GM23248 (cell line): Measurements from ENCODE around the gene SRRM5. TPM values are rescaled to one million over a fixed set of nuclear protein-coding genes. Genes with fewer than 3 reads are reported as not detected.
"Not testable (repeated sequence)": the region's sequence is repeated elsewhere in the genome, so short reads cannot be mapped to it uniquely, and the experiment has no call there.

Source experiments
- DNase-seq: peaks from one replicate; pipeline ENCODE4 v3.0.0-alpha.2; 2015
- H2AFZ ChIP-seq: fragments of 200-600 bp; sonication (generic); 2 replicates; pipeline ENCODE4 v1.6.1; 2016; ENCODE audit warnings: antibody characterized with exemption
- H3F3A ChIP-seq: fragments of 200-600 bp; sonication (generic); 2 replicates; pipeline ENCODE4 v1.6.1; 2016; ENCODE audit warnings: mild to moderate bottlenecking, antibody characterized with exemption, mixed run types; ENCODE audit not compliant: insufficient read depth
- H3K27ac ChIP-seq: fragments of 200-600 bp; sonication (generic); 2 replicates; pipeline ENCODE4 v1.5.1; 2016; ENCODE audit warnings: mild to moderate bottlenecking
- H3K27me3 ChIP-seq: fragments of 200-600 bp; sonication (generic); replicated peaks from 2 replicates; pipeline ENCODE4 v1.6.1; 2016; ENCODE audit warnings: mild to moderate bottlenecking; ENCODE audit not compliant: insufficient read depth
- H3K36me3 ChIP-seq: fragments of 200-600 bp; sonication (generic); 2 replicates; pipeline ENCODE4 v1.6.1; 2016; ENCODE audit warnings: low read depth, mild to moderate bottlenecking
- H3K4me1 ChIP-seq: fragments of 200-600 bp; sonication (generic); 2 replicates; pipeline ENCODE4 v1.6.1; 2016; ENCODE audit warnings: mild to moderate bottlenecking; ENCODE audit not compliant: insufficient read depth
- H3K4me2 ChIP-seq: fragments of 200-600 bp; sonication (generic); one replicate; pipeline ENCODE4 v1.6.1; 2016; ENCODE audit warnings: mild to moderate bottlenecking; ENCODE audit not compliant: unreplicated experiment
- H3K4me3 ChIP-seq: fragments of 200-600 bp; sonication (generic); 2 replicates; pipeline ENCODE4 v1.5.1; 2016; ENCODE audit warnings: mild to moderate bottlenecking
- H3K79me2 ChIP-seq: fragments of 200-600 bp; sonication (generic); 2 replicates; pipeline ENCODE4 v1.6.1; 2016; ENCODE audit warnings: mild to moderate bottlenecking; ENCODE audit not compliant: insufficient read depth
- H3K9ac ChIP-seq: fragments of 200-600 bp; sonication (generic); 2 replicates; pipeline ENCODE4 v1.6.1; 2016; ENCODE audit warnings: mild to moderate bottlenecking
- H3K9me2 ChIP-seq: fragments of 200-600 bp; sonication (generic); 2 replicates; pipeline ENCODE4 v1.6.1; 2016; ENCODE audit warnings: mixed run types, mild to moderate bottlenecking, moderate library complexity; ENCODE audit not compliant: insufficient read depth
- H3K9me3 ChIP-seq: fragments of 200-600 bp; sonication (generic); one replicate; pipeline ENCODE4 v1.6.1; 2017; ENCODE audit warnings: low read depth
- H4K20me1 ChIP-seq: fragments of 200-600 bp; sonication (generic); 2 replicates; pipeline ENCODE4 v1.6.0; 2016; ENCODE audit not compliant: insufficient read depth
- EZH2 ChIP-seq: fragments of 200-600 bp; sonication (generic); IDR thresholded peaks from 2 replicates; pipeline ENCODE4 v1.6.1; 2018; ENCODE audit warnings: antibody characterized with exemption, mild to moderate bottlenecking; ENCODE audit not compliant: insufficient read depth, poor library complexity, severe bottlenecking
- EZH2phosphoT487 ChIP-seq: fragments of 200-600 bp; sonication (generic); IDR thresholded peaks from 2 replicates; pipeline ENCODE4 v1.6.1; 2018; ENCODE audit warnings: antibody characterized with exemption, moderate library complexity, mild to moderate bottlenecking, low read depth; ENCODE audit not compliant: insufficient read depth
- WGBS, 2 experiments: methylation state at CpG; one replicate each; pipeline ENCODE4 v1.1.6; 2015 to 2017; ENCODE audit warnings: low lambda C conversion rate in 2 of 2, low coverage in 1 of 2; ENCODE audit errors: missing lambda C conversion rate in 2 of 2; 5-methylcytosine and 5-hydroxymethylcytosine counted together
- in situ Hi-C: fragments of 300-500 bp; cut with MboI; formaldehyde crosslinking; loops from 2 replicates; pipeline ENCODE4 v1.15.0; 2020
- polyA plus RNA-seq: library from polyadenylated mRNA; unstranded; fragments of >200 nt; fragmentation: Nextera tagmentation; extraction: Ambion mirVana; gene quantifications from 2 replicates; pipeline ENCODE4 v1.2.1, GENCODE V29; 2016
- total RNA-seq: library from RNA; depleted of rRNA; stranded (reverse); fragments of >200 nt; shearing (Covaris generic); gene quantifications from 2 replicates; pipeline ENCODE4 v1.2.3, GENCODE V29; 2014

SRRM5 gene
- total and polyA plus RNA-seq, 2 experiments from 2014 or later = not detected

DNA sequence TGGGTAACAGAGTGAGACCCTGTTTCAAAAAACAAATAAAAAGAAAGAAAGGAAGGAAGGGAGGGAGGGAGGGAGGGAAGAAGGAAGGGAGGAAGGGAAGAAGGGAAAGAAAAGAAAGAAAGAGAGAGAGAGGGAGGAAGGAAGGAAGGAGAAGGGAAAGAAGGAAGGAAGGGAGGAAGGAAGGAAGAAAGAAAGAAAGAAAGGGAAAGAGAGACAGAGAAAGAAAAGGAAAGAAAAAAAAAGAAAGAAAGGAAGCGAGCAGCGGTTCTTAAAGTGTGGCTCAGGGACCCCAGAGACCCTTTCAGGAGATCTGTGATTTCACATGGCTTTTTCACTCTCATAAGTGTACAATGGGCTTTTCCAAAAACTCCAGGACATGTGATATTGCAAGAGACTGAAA, 37.6 kb downstream of the SRRM5 start:
- H3K27me3 ChIP-seq = no peaks in the 10 kb centered on the region
- H3K9ac ChIP-seq = no peak overlapping the region
- in situ Hi-C loops = no loop called here
- no peak for TF ChIP-seq EZH2phosphoT487
- TF ChIP-seq EZH2 = no peak
- H3K79me2 ChIP-seq = no peaks in the 10 kb centered on the region
- H3K27ac ChIP-seq = no peak overlapping the region
- no peak for DNase-seq
- no peaks in the 10 kb centered on the region for H3K4me1 ChIP-seq
- H3K9me3 ChIP-seq = no peaks in the 10 kb centered on the region
- no peak overlapping the region for H3K4me2 ChIP-seq
- no peak overlapping the region for H3K4me3 ChIP-seq
- H4K20me1 ChIP-seq = no peaks in the 10 kb centered on the region
- H3F3A ChIP-seq = peaks cover 29% of the 10 kb centered on the region
- H3K9me2 ChIP-seq = no peaks in the 10 kb centered on the region
- peaks cover 38% of the 10 kb centered on the region for H3K36me3 ChIP-seq
- no peak overlapping the region for H2AFZ ChIP-seq
- WGBS, 2 experiments = 92 to 100% methylated on average over 2 of the region's 2 CpGs

DNA sequence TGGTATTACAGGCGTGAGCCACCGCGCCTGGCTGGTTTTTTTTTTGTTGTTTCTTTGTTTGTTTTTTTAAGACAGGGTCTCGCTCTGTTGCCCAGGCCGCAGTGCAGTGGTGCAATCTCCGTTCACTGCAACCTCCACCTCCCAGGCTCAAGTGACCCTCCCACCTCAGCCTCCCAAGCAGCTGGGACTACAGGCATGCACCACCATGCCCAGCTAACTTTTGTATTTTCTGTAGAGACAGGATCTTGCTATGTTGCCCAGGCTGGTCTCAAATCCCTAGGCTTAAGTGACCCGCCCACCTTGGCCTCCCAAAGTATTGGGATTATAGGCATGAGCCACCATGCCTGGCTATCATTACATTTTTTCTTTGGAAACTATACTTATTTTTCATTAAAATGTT, 38.4 kb downstream of the SRRM5 start:
- H3K4me2 ChIP-seq, H3K9ac ChIP-seq, H3K79me2 ChIP-seq, H3K9me2 ChIP-seq, H3K4me1 ChIP-seq, H4K20me1 ChIP-seq, in situ Hi-C loops, H3K27ac ChIP-seq, H3K4me3 ChIP-seq, H2AFZ ChIP-seq, DNase-seq, H3K27me3 ChIP-seq, H3K9me3 ChIP-seq: not testable (repeated sequence)
- 95% methylated on average over 4 to 7 of the region's 7 CpGs for WGBS, 2 experiments
- peaks cover 29% of the 10 kb centered on the region for H3F3A ChIP-seq
- peaks cover 41% of the 10 kb centered on the region for H3K36me3 ChIP-seq

- Histone ChIP-seq H3K27me3 (no peaks in the 10 kb centered on the region), H3K27ac (no peak overlapping the region), H2AFZ (peak overlapping the region; percentile 81), H3K9me3 (no peaks in the 10 kb centered on the region), H3K9me2 (no peaks in the 10 kb centered on the region), H3K9ac (peak overlapping the region; percentile 43), H3K4me1 (no peaks in the 10 kb centered on the region), H3K36me3 (peaks cover 42% of the 10 kb centered on the region), H3K4me2 (peak overlapping the region; percentile 32), H3F3A (peaks cover 20% of the 10 kb centered on the region), H3K4me3 (no peak overlapping the region), H3K79me2 (no peaks in the 10 kb centered on the region), H4K20me1 (no peaks in the 10 kb centered on the region)
- WGBS, 2 experiments = 56 to 65% methylated on average over 14 of the region's 14 CpGs
- TF ChIP-seq EZH2 (no peak), EZH2phosphoT487 (no peak)
- in situ Hi-C loops = no loop called here
- DNase-seq = peak; percentile 78
These were observed 40.1 kb downstream of the SRRM5 start for GRCh38 chr19:43651758-43652545.

DNA sequence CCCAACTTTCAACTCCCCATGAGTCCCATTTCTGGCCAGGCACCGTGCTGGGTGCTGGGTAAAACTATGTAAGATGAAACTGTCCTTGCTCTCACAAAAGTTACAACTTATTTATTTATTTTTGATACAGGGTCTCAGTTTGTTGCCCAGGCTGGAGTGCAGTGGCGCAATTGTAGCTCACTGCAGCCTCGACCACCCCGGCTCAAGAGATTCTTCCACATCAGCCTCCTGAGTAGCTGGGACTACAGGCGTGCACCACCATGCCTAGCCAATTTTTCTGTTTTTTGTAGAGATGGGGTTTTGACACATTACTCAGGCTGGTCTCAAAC, 40.6 kb downstream of the SRRM5 start:
- no peaks in the 10 kb centered on the region for H3K27me3 ChIP-seq
- H3F3A ChIP-seq = peaks cover 14% of the 10 kb centered on the region
- H3K36me3 ChIP-seq = peaks cover 37% of the 10 kb centered on the region
- no peak overlapping the region for H3K9ac ChIP-seq
- H3K4me3 ChIP-seq = no peak overlapping the region
- no peaks in the 10 kb centered on the region for H3K9me3 ChIP-seq
- no peak overlapping the region for H3K27ac ChIP-seq
- DNase-seq = no peak
- TF ChIP-seq EZH2 (no peak), EZH2phosphoT487 (no peak)
- 90% methylated on average over 5 of the region's 5 CpGs for WGBS, 2 experiments
- no peak overlapping the region for H3K4me2 ChIP-seq
- H3K9me2 ChIP-seq = no peaks in the 10 kb centered on the region
- H3K4me1 ChIP-seq = no peaks in the 10 kb centered on the region
- in situ Hi-C loops = no loop called here
- peaks cover 4% of the 10 kb centered on the region for H3K79me2 ChIP-seq
- H2AFZ ChIP-seq = no peak overlapping the region
- H4K20me1 ChIP-seq = no peaks in the 10 kb centered on the region

DNA sequence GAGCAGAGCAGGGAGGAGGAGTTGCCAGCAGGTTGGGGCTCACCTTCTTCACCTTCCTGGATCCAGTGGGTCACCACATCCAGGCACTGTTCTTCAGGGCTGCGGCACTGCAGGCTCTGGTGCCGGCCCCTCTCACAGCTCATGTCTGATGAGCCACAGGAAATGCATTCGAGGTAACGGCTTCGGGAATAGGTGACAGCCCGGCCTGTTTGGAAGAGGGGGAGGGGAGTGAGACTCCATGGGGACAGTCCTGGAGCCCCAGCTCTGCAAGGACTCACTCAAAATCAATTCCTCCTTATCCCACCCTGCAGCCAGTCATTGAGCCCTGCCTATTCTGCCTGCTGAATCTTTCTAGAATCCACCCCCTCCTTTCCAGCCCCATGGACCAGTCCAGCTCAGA, 44.5 kb downstream of the SRRM5 start:
- Histone ChIP-seq H3K4me3 (no peak overlapping the region), H3K36me3 (peaks cover 43% of the 10 kb centered on the region), H3F3A (peaks cover 24% of the 10 kb centered on the region), H3K4me2 (no peak overlapping the region), H3K27ac (no peak overlapping the region), H3K9me3 (no peaks in the 10 kb centered on the region), H3K9me2 (no peaks in the 10 kb centered on the region), H3K79me2 (peaks cover 39% of the 10 kb centered on the region), H2AFZ (no peak overlapping the region), H4K20me1 (no peaks in the 10 kb centered on the region), H3K4me1 (no peaks in the 10 kb centered on the region), H3K27me3 (no peaks in the 10 kb centered on the region), H3K9ac (no peak overlapping the region)
- no peak for DNase-seq
- 98 to 99% methylated on average over 6 of the region's 6 CpGs for WGBS, 2 experiments
- in situ Hi-C loops = no loop called here
- TF ChIP-seq EZH2 (no peak), EZH2phosphoT487 (no peak)
